ENCODE results near the gene TAPT1.

DNA sequence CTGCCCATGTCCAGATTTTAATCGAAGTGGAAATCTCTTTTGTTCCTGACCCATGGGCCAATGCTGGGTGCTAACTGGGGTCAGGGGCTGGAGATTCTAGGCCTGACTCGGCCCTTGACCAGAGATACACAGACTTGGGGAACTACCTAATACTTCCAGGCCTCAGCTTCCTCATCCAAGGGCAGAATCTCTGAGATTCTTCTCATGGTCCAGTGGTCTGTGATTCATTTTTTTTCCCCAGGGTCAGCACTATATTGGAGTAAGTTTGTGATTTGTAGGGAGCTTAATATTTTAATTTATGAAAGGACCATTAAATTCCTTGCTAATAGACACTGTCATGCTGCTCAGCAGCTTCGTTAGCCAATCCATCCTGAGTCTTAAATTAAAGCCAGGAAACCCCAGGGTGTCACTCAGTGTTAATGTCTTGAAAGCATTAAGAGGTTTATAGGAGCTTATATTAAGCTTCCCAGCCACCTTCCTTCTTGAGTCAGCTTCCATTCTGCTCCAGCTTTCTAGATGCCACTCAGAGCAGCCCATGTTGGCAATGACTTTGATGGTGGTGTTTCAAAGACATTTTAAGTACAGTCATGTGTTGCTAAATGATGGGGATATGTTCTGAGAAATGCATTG lies 115.5 kb downstream of the TAPT1 start:
- TF ChIP-seq CTCF (IDR thresholded peaks at IDR 0.05) (no peak), ZFX (IDR thresholded peaks at IDR 0.05; ENCODE audit: borderline replicate concordance) (no peak)
